Endodermal cell (in vitro differentiated cells): ENCODE measurements around the gene RAB40C. TPM values are rescaled to one million over a fixed set of nuclear protein-coding genes. Genes with fewer than 3 reads are reported as not detected.

Experiments used
- DNase-seq: peaks from one replicate; pipeline ENCODE4 v3.0.0-alpha.2; 2017
- H3K27ac ChIP-seq: 2 replicates; pipeline ENCODE4 v1.5.1; 2013; ENCODE audit warnings: mild to moderate bottlenecking, low read depth, low read length, moderate library complexity
- H3K27me3 ChIP-seq: 2 replicates; pipeline ENCODE4 v1.6.1; 2013; ENCODE audit warnings: mild to moderate bottlenecking, low read length, moderate library complexity; ENCODE audit not compliant: insufficient read depth, control insufficient read depth, poor library complexity, severe bottlenecking
- H3K36me3 ChIP-seq: 2 replicates; pipeline ENCODE4 v1.7.0; 2013; ENCODE audit warnings: mild to moderate bottlenecking, low read length, moderate library complexity; ENCODE audit not compliant: control insufficient read depth, insufficient read depth
- H3K4me1 ChIP-seq: one replicate; pipeline ENCODE4 v1.7.0; 2013; ENCODE audit warnings: low read length; ENCODE audit not compliant: control insufficient read depth, insufficient read depth
- H3K4me3 ChIP-seq: 2 replicates; pipeline ENCODE4 v1.5.1; 2013; ENCODE audit warnings: mild to moderate bottlenecking, low read length, moderate library complexity
- H3K9ac ChIP-seq: 2 replicates; pipeline ENCODE4 v1.6.1; 2013; ENCODE audit warnings: mild to moderate bottlenecking, low read length, moderate library complexity; ENCODE audit not compliant: poor library complexity, severe bottlenecking; ENCODE audit errors: extremely low read depth
- H3K9me3 ChIP-seq: 2 replicates; pipeline ENCODE4 v1.6.1; 2013; ENCODE audit warnings: mild to moderate bottlenecking, low read length, moderate library complexity; ENCODE audit not compliant: control insufficient read depth
- H3K27ac Mint-ChIP-seq: 2 replicates; pipeline ENCODE4 v1.8.0; 2020; ENCODE audit warnings: mixed read lengths
- H3K27me3 Mint-ChIP-seq: 2 replicates; pipeline ENCODE4 v1.8.0; 2021; ENCODE audit warnings: mild to moderate bottlenecking, mixed read lengths; ENCODE audit not compliant: insufficient read depth
- H3K36me3 Mint-ChIP-seq: 2 replicates; pipeline ENCODE4 v1.8.0; 2020; ENCODE audit warnings: low read depth, mixed read lengths
- H3K4me1 Mint-ChIP-seq: 2 replicates; pipeline ENCODE4 v1.8.0; 2020; ENCODE audit warnings: mixed read lengths
- H3K4me3 Mint-ChIP-seq: 2 replicates; pipeline ENCODE4 v1.8.0; 2020; ENCODE audit warnings: mild to moderate bottlenecking, moderate library complexity, mixed read lengths
- H3K9me3 Mint-ChIP-seq: 2 replicates; pipeline ENCODE4 v1.8.0; 2020; ENCODE audit warnings: mild to moderate bottlenecking, mixed read lengths
- WGBS, 2 experiments: methylation state at CpG; one replicate each; pipeline versions ENCODE4 v1.1.5 to v1.1.7; 2013; ENCODE audit warnings: missing lambda C conversion rate in 2 of 2, mixed read lengths in 1 of 2; ENCODE audit not compliant: insufficient coverage in 1 of 2, insufficient read length in 1 of 2; 5-methylcytosine and 5-hydroxymethylcytosine counted together
- total RNA-seq, 2 donors: library from RNA; stranded (reverse); fragmentation: NEBNext Ultra II Directional in 1 of 2; extraction: Animal tissue kit (Norgen Biotek cat#: 25700) in 1 of 2; gene quantifications; 2 replicates in 1 of 2; 3 replicates in 1 of 2; pipeline ENCODE4 v1.2.1, GENCODE V29; 2021
- TF ChIP-seq, protein P1 (sequence below): fragments of 200-600 bp; sonication (generic); conservative IDR thresholded peaks from 2 replicates; pipeline ENCODE4 v1.5.0; 2021; ENCODE audit warnings: antibody characterized with exemption, mild to moderate bottlenecking

Gene RAB40C
- total RNA-seq, 2 donors from 2014 or later, result 21.3 to 25.9 TPM

DNA sequence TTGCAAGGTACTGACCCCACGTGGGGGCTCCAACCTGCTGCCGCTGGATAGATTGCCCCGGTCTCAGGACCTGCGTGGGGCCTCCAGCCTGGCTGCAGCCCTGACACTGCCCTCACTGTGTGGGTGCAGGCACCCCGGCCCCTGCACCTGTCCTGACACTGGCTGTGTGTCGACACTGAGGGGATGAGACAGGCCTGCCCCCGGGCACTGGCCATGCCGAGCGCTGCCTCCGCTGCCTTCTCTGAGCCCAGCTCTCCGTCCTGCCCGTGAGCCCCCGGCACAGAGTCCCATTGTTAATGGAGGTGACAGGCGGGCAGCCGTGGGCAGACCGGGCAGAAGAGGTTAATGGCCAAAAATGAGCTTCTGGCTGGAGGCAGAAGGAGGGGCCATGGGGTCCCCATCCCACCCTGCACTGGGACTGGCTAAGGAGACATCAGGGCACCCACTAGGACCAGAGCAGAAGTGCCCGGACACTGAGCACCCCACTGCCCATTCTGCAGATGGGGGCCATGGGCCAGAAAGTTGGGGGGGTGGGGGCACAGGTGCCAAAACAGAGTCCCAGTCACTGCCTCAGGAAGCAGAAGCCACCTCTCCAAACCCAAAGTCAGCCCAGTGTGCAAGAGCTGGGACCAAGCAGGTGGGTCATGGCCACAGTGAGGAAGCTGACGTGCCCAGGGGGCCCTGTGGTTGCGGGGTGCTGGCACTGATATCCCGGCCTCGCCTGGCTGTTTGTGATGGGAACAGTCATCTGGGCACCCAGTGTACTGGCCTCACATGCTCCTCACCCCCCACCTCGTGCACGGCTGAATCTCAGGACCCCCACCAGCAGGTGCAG lies 32.2 kb upstream of the RAB40C start:
- Histone ChIP-seq H3K9ac (no peak overlapping the region), H3K4me3 (no peak overlapping the region), H3K4me1 (no peaks in the 10 kb centered on the region), H3K27ac (no peak overlapping the region), H3K9me3 (no peaks in the 10 kb centered on the region), H3K27me3 (peaks cover 44% of the 10 kb centered on the region), H3K36me3 (no peaks in the 10 kb centered on the region)
- DNase-seq, result no peak
- Mint-ChIP-seq H3K9me3 (no peaks in the 10 kb centered on the region), H3K36me3 (peaks cover 5% of the 10 kb centered on the region), H3K4me3 (no peak overlapping the region), H3K4me1 (no peaks in the 10 kb centered on the region), H3K27me3 (peaks cover 30% of the 10 kb centered on the region), H3K27ac (no peak overlapping the region)
- 88 to 93% methylated on average over 16 to 23 of the region's 23 CpGs for WGBS, 2 experiments
- TF ChIP-seq, protein P1, sequence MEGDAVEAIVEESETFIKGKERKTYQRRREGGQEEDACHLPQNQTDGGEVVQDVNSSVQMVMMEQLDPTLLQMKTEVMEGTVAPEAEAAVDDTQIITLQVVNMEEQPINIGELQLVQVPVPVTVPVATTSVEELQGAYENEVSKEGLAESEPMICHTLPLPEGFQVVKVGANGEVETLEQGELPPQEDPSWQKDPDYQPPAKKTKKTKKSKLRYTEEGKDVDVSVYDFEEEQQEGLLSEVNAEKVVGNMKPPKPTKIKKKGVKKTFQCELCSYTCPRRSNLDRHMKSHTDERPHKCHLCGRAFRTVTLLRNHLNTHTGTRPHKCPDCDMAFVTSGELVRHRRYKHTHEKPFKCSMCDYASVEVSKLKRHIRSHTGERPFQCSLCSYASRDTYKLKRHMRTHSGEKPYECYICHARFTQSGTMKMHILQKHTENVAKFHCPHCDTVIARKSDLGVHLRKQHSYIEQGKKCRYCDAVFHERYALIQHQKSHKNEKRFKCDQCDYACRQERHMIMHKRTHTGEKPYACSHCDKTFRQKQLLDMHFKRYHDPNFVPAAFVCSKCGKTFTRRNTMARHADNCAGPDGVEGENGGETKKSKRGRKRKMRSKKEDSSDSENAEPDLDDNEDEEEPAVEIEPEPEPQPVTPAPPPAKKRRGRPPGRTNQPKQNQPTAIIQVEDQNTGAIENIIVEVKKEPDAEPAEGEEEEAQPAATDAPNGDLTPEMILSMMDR, result no peak

DNA sequence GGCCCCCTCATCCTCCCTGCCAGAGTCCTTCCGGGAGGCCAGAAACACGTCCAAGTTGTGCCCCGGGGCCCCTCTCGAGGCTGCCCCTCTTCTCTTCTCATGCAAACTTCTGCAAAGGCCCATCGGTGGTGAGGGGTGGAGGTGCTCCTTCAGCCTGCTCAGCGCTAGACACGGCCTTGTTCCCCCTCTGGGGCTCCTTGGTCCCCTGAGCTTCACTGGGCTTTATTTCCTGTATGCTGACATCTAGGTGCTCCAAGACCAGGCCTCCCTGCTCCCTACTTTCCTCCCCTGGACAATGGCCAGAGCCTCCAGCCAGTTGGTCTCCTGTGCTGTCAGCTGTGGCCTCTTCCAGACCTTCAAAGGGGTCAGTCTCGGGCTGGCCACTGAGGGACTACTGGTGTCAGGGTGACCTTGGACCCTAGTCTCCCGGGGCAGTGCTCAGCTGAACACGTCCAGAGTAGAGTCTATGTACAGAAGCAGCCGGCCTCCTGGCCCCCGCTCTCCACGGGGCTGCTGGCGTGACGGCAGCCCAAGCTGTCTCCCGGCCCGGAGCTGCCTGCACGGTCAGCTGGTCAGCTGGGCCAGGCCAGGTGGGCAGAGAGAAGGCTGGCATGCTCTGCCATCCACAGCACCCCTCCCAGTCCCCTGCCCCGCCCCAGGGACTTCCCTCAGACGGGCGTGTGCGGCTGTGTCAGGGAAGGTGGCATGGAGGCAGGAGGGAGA lies 31.4 kb upstream of the RAB40C start:
- Mint-ChIP-seq H3K4me3 (no peak overlapping the region), H3K27me3 (peaks cover 30% of the 10 kb centered on the region), H3K4me1 (no peaks in the 10 kb centered on the region), H3K36me3 (peaks cover 3% of the 10 kb centered on the region), H3K9me3 (no peaks in the 10 kb centered on the region), H3K27ac (no peak overlapping the region)
- Histone ChIP-seq H3K9ac (no peak overlapping the region), H3K4me3 (no peak overlapping the region), H3K36me3 (no peaks in the 10 kb centered on the region), H3K9me3 (no peaks in the 10 kb centered on the region), H3K27me3 (peaks cover 45% of the 10 kb centered on the region), H3K4me1 (no peaks in the 10 kb centered on the region), H3K27ac (no peak overlapping the region)
- no peak for DNase-seq
- TF ChIP-seq, protein P1, result no peak
- WGBS, 2 experiments, result 88% methylated on average over 11 to 22 of the region's 22 CpGs

DNA sequence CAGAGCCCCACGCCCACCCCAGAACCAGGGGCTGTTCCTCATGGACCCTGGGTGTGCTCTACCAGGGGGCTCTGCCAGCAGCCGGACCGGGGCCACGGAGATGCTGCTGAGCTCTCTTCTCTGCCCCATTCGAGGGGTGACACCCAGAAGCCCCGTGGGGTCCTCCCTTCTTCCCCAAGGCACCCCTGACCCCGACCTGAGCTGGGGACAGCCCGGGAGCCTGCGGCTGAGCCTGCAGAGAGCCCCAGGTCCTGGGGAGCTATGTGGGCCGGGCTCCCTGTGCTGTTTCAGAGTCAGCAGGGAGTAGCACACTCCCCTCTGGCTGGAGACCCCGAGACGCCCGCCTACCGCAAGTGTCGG lies 30.9 kb upstream of the RAB40C start:
- Mint-ChIP-seq H3K36me3 (peaks cover 3% of the 10 kb centered on the region), H3K4me1 (no peaks in the 10 kb centered on the region), H3K4me3 (peak overlapping the region; percentile 39), H3K9me3 (no peaks in the 10 kb centered on the region), H3K27me3 (peaks cover 30% of the 10 kb centered on the region), H3K27ac (no peak overlapping the region)
- Histone ChIP-seq H3K4me3 (no peak overlapping the region), H3K9me3 (no peaks in the 10 kb centered on the region), H3K4me1 (no peaks in the 10 kb centered on the region), H3K27me3 (peaks cover 45% of the 10 kb centered on the region), H3K27ac (no peak overlapping the region), H3K9ac (no peak overlapping the region), H3K36me3 (no peaks in the 10 kb centered on the region)
- TF ChIP-seq, protein P1, result no peak
- WGBS, 2 experiments, result 88 to 95% methylated on average over 7 to 15 of the region's 15 CpGs
- DNase-seq, result no peak
